ENCODE data around the gene APOL6. TPM values are rescaled to one million over a fixed set of nuclear protein-coding genes. Genes with fewer than 3 reads are reported as not detected.

Gene APOL6
- polyA plus RNA-seq, 2 of the 4 experiments (the other 2 are of a cell fraction) = 1.3 to 2.7 TPM

GRCh38 chr22:35618427-35619223 lies 29.6 kb upstream of the APOL6 start (continued):
- TF ChIP-seq BCL3 (IDR thresholded peaks at IDR 0.05) = no peak
- TF ChIP-seq SREBF2 (IDR thresholded peaks at IDR 0.05) = no peak
- no peak for TF ChIP-seq RAD21 (conservative IDR thresholded peaks at IDR 0.05 in 1 of 2, IDR thresholded peaks at IDR 0.05 in 1 of 2)

DNA sequence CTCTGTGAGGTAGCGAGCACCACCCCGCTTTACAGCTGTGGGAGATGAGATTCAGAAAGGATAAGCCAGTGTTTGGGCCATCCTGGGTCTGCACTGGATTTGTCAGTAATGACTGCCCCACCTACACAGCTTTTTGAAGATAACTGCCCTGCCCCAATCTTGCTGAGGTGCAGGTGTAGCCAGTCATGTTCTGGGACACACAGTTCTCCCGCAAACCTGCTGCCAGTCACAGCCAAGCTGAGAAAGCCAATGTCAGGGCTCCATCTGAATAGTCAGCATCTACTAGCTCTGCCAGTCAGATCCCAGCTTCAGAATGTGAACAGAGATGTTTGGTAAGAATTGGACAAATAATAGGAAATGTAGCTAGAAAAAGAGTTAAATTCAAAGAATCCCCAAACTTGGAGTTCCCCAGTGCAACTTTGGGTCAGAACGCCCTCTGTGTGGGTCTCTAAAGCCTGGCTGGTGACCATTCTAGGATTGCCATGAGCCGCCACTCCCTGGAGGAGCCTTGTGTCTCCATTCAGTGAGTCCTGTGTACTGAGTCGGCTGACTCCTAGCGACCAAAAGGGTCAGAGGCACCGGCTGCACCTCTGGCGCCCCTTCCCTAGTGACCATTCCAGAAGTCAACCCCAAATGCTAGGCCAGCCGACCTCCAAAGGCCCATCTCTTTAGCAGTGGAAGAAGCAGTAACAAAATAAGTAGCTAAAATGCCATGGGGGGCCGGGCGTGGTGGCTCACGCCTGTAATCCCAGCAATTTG lies 28.7 kb upstream of the APOL6 start:
- CTCF ChIA-PET = interaction anchor here (0.6 to 4.1 kb wide), 5 partner anchors 8 to 447 kb away, joined by 3 to 22 read pairs (median 4); no protein-coding TSS in a partner anchor

DNA sequence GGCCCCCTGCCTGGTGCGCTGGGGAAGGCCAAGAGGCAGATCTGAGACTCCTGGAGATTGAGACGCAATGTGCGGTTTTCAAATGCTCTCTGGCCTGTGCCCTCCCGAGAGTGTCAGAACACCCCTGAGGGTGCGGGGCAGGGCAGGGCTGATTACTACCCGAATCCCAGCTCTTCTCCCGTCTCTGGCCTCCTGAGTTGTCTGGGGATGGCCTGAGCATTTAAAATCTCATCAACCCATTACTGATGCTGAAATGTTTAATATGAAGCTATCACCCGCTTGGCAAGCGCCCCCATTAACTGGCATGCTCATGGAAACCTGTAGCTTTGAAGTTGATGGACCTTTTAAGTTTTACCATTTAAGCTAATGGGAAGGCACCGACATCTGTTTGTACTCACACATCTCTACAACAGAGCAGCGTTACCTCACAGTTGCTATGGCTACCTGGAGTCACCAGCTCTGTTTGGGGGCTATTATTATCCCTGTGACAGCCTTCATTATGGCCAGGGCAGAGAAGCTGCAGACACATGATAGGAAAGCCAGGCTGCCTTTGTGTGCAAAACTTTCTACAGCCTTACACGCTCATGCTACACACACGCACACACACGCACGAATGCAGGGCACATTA lies 27.5 kb upstream of the APOL6 start:
- no peaks in the 10 kb centered on the region for H3K9me3 ChIP-seq
- CTCF ChIA-PET = interaction anchor here (0.6 to 4.1 kb wide), 14 partner anchors 8 to 504 kb away, joined by 3 to 22 read pairs (median 4); no protein-coding TSS in a partner anchor
- POLR2A ChIA-PET = interaction anchor here (1.6 kb wide), 1 partner anchor 270 kb away, joined by 3 read pairs; no protein-coding TSS in a partner anchor
- 86% methylated on average over 15 of the region's 15 CpGs for WGBS (ENCODE audit: missing lambda C conversion rate)
- peak in 1 of 2 experiments; percentile 39 for DNase-seq (ENCODE audit: low read depth in 1 of 2, low spot score in 1 of 2)
- H3K4me1 ChIP-seq = peaks cover 28% of the 10 kb centered on the region
- no peak overlapping the region for H3K4me3 ChIP-seq
- no peak for FAIRE-seq
- ATAC-seq = peak in 1 of 2 experiments; percentile 29; a peak in 1 of 6 replicates
- no peak overlapping the region; the same call in 2 of the 3 replicates for H3K4me2 ChIP-seq
- peak overlapping the region; percentile 83 to 99 for H3K27ac ChIP-seq
- TF ChIP-seq, protein P1, sequence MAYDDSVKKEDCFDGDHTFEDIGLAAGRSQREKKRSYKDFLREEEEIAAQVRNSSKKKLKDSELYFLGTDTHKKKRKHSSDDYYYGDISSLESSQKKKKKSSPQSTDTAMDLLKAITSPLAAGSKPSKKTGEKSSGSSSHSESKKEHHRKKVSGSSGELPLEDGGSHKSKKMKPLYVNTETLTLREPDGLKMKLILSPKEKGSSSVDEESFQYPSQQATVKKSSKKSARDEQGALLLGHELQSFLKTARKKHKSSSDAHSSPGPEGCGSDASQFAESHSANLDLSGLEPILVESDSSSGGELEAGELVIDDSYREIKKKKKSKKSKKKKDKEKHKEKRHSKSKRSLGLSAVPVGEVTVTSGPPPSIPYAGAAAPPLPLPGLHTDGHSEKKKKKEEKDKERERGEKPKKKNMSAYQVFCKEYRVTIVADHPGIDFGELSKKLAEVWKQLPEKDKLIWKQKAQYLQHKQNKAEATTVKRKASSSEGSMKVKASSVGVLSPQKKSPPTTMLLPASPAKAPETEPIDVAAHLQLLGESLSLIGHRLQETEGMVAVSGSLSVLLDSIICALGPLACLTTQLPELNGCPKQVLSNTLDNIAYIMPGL (CRISPR knock-in tag; IDR thresholded peaks at IDR 0.05; ENCODE audit: borderline replicate concordance) = no peak
- no peak for TF ChIP-seq FOSB (CRISPR knock-in tag; IDR thresholded peaks at IDR 0.05)
- no peak for TF ChIP-seq MAZ (IDR thresholded peaks at IDR 0.05; ENCODE audit: borderline replicate concordance, low read depth, low read length)
- no peak for TF ChIP-seq HDAC2 (IDR thresholded peaks at IDR 0.05)
- no peak for TF ChIP-seq BHLHE40 (IDR thresholded peaks at IDR 0.05; ENCODE audit: low read depth, low read length)
- no peak for TF ChIP-seq EHMT2 (IDR thresholded peaks at IDR 0.05; ENCODE audit: low read depth)
- no peak for TF ChIP-seq CHD4 (IDR thresholded peaks at IDR 0.05; ENCODE audit: borderline replicate concordance)
- no peak for TF ChIP-seq NR3C1 (IDR thresholded peaks at IDR 0.05)
- TF ChIP-seq HOXB5 (CRISPR knock-in tag; IDR thresholded peaks at IDR 0.05) = no peak
- TF ChIP-seq ATOH8 (CRISPR knock-in tag; IDR thresholded peaks at IDR 0.05; ENCODE audit: low read depth) = no peak
- no peak for TF ChIP-seq TFCP2L1 (CRISPR knock-in tag; IDR thresholded peaks at IDR 0.05)
- no peak for TF ChIP-seq POLR2AphosphoS2 (conservative IDR thresholded peaks at IDR 0.05; ENCODE audit: low read length)
- TF ChIP-seq CTCF (IDR thresholded peaks at IDR 0.05) = no peak
- TF ChIP-seq ZSCAN20 (CRISPR knock-in tag; IDR thresholded peaks at IDR 0.05) = no peak
- no peak for TF ChIP-seq PHF8 (IDR thresholded peaks at IDR 0.05; ENCODE audit: borderline replicate concordance, low read depth)
- no peak for TF ChIP-seq HOXA7 (CRISPR knock-in tag; IDR thresholded peaks at IDR 0.05)

More for the DNA sequence above, 28.7 kb upstream of the APOL6 start:
- ATAC-seq = no peak
- Histone ChIP-seq H3K4me2 (no peak overlapping the region), H3K9me3 (no peaks in the 10 kb centered on the region), H3K4me3 (no peak overlapping the region), H3K4me1 (peaks cover 32% of the 10 kb centered on the region), H3K27ac (peak overlapping the region in 1 of 2 experiments; percentile 56; a peak in 2 of 6 replicates)
- 91% methylated on average over 13 of the region's 13 CpGs for WGBS (ENCODE audit: missing lambda C conversion rate)
- POLR2A ChIA-PET = no interaction called here
- TF ChIP-seq ESRRA (IDR thresholded peaks at IDR 0.05; ENCODE audit: borderline replicate concordance, low read length) (no peak), BHLHE40 (IDR thresholded peaks at IDR 0.05; ENCODE audit: low read depth, low read length) (no peak), NFE2L2 (conservative IDR thresholded peaks at IDR 0.05; ENCODE audit: low read length) (no peak), HOXB13 (CRISPR knock-in tag; IDR thresholded peaks at IDR 0.05; ENCODE audit: low read depth) (no peak), JUN (IDR thresholded peaks at IDR 0.05) (no peak), EHF (CRISPR knock-in tag; IDR thresholded peaks at IDR 0.05) (no peak), MYC (IDR thresholded peaks at IDR 0.05; ENCODE audit: borderline replicate concordance, low read length) (no peak), KDM1A (IDR thresholded peaks at IDR 0.05; ENCODE audit: low read depth) (no peak), RAD21 (conservative IDR thresholded peaks at IDR 0.05 in 1 of 2, IDR thresholded peaks at IDR 0.05 in 1 of 2) (no peak), FOSB (CRISPR knock-in tag; IDR thresholded peaks at IDR 0.05) (no peak), KDM5A (IDR thresholded peaks at IDR 0.05) (no peak), ZSCAN20 (CRISPR knock-in tag; IDR thresholded peaks at IDR 0.05) (no peak), HEYL (CRISPR knock-in tag; IDR thresholded peaks at IDR 0.05) (no peak), ZNF302 (CRISPR knock-in tag; IDR thresholded peaks at IDR 0.05) (no peak), CHD2 (IDR thresholded peaks at IDR 0.05; ENCODE audit: low read length, partially characterized antibody) (no peak), TP53 (CRISPR knock-in tag; IDR thresholded peaks at IDR 0.05) (no peak), FOSL2 (IDR thresholded peaks at IDR 0.05) (no peak), FOSL2 (CRISPR knock-in tag; IDR thresholded peaks at IDR 0.05) (no peak), ZFP36 (IDR thresholded peaks at IDR 0.05; ENCODE audit: borderline replicate concordance, partially characterized antibody) (no peak)
- TF ChIP-seq, protein P2, sequence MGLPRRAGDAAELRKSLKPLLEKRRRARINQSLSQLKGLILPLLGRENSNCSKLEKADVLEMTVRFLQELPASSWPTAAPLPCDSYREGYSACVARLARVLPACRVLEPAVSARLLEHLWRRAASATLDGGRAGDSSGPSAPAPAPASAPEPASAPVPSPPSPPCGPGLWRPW (IDR thresholded peaks at IDR 0.05) = no peak
- no peak for DNase-seq (ENCODE audit: low read depth in 1 of 2, low spot score in 1 of 2)
- FAIRE-seq = no peak
